Endothelial cell of umbilical vein (primary cell): Measurements from ENCODE around the gene PRUNE2.

ENCODE experiments used
- CTCF ChIP-seq, 2 donors: IDR thresholded peaks; 1 replicate in 1 of 2; 2 replicates in 1 of 2; pipeline ENCODE4 v1.5.1; 2011; ENCODE audit warnings: low read length in 2 of 2, mild to moderate bottlenecking in 2 of 2, moderate library complexity in 2 of 2, control low read depth in 1 of 2, inconsistent platforms in 1 of 2, low read depth in 1 of 2; ENCODE audit not compliant: insufficient read depth in 1 of 2; ENCODE audit errors: extremely low read depth in 1 of 2
- EZH2 ChIP-seq: IDR thresholded peaks from 2 replicates; pipeline ENCODE4 v1.6.1; 2012; ENCODE audit warnings: borderline replicate concordance, low read depth, mild to moderate bottlenecking, moderate library complexity, low read length, inconsistent platforms; ENCODE audit not compliant: severe bottlenecking
- FOS ChIP-seq: IDR thresholded peaks from 2 replicates; pipeline ENCODE4 v1.6.1; 2011; ENCODE audit warnings: mild to moderate bottlenecking, low read length, moderate library complexity, borderline replicate concordance; ENCODE audit not compliant: insufficient read depth
- GATA2 ChIP-seq: IDR thresholded peaks from 2 replicates; pipeline ENCODE4 v1.7.0; 2011; ENCODE audit warnings: low read depth, mild to moderate bottlenecking, moderate library complexity, mixed read lengths, low read length; ENCODE audit not compliant: insufficient read length, insufficient read depth
- JUN ChIP-seq: IDR thresholded peaks from 2 replicates; pipeline ENCODE4 v1.6.1; 2011; ENCODE audit warnings: borderline replicate concordance, low read depth; ENCODE audit not compliant: insufficient read length, insufficient read depth
- MAX ChIP-seq: IDR thresholded peaks from 2 replicates; pipeline ENCODE4 v1.6.1; 2011; ENCODE audit not compliant: insufficient read depth, insufficient read length
- MYC ChIP-seq: IDR thresholded peaks from one replicate; pipeline ENCODE4 v1.6.1; 2011; ENCODE audit warnings: mild to moderate bottlenecking, low read depth, low read length
- POLR2A ChIP-seq: IDR thresholded peaks from 2 replicates; pipeline ENCODE4 v1.6.1; 2012; ENCODE audit warnings: low read depth, mild to moderate bottlenecking, control low read depth, low read length
- POLR2AphosphoS5 ChIP-seq: IDR thresholded peaks from 2 replicates; pipeline ENCODE4 v1.6.1; 2012; ENCODE audit warnings: low read depth, mild to moderate bottlenecking, control low read depth, low read length, moderate library complexity; ENCODE audit not compliant: insufficient read depth

GRCh38 chr9:76585487-76586389, 320.2 kb downstream of the PRUNE2 start:
- no peak for TF ChIP-seq POLR2A
- no peak for TF ChIP-seq EZH2
- TF ChIP-seq CTCF (IDR thresholded peaks at IDR 0.05; ENCODE audit: extremely low read depth in 1 of 2, insufficient read depth in 1 of 2, low read depth in 1 of 2, low read length in 2 of 2) = no peak
- no peak for TF ChIP-seq POLR2AphosphoS5
- no peak for TF ChIP-seq MYC
- TF ChIP-seq MAX = no peak
- TF ChIP-seq GATA2 = no peak
- TF ChIP-seq FOS = no peak
- no peak for TF ChIP-seq JUN
